Measurements from ENCODE around the gene ARL8A. TPM values are rescaled to one million over a fixed set of nuclear protein-coding genes. Genes with fewer than 3 reads are reported as not detected.

Gene ARL8A
- total and polyA plus RNA-seq, 8 donors, result 34.3 to 112 (median 43.3) TPM

DNA sequence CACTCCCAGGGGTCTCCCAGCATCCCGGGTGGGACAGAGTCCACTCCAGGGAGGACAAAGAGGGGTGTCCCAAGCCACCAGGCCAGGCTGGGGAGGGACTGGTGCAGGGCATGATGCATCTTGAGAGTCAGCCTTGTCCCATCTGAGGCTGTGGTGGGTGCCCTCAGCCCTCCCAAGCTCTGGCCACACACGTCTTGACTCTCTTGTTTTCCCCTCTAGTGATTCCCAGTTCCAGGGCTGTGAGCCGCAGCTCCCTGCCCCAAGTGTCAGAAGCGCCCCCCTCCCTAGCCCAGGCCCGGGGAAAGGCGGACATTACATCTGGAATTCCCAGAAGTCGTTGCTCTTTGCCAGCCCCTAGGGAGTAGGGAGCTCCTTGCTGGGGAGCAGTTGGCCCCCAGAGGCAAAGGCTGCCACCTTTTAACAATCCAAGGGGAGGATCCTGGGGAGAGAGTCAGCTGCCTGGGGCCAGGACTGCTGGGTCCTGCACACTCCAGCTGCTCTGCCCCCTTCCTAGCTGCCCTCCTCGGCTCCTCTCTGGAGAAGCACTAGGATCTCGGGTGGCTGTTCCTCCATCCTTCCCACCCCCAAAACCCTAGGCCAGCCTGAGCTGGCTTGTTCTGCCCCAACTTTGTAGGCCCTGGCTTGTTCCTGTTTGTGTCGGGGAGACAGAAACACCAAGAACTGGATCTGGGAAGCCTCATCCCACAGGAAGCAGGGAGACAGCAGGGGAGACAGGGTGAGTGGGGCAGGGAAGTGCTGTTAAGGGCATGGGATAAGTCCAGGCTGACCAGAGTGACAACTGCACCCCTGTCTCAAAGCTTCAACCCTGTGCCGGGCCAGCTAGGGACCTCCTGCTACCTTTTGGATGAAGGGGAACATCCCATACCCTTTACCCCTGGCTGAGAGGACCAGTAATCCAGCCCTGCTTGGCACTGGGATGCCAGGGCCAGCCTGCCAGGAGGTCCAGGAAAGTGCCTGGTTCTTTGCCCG is 19.0 kb upstream of the ARL8A start:
- intact Hi-C loops (cut with DNase I), result no loop called here
- H3K4me1 ChIP-seq, result peaks cover 5 to 58% of the 10 kb centered on the region in 2 donors
- DNase-seq (no peak), ATAC-seq (no peak)
- no peaks in the 10 kb centered on the region for H3K9me3 ChIP-seq
- H3K27me3 ChIP-seq, result no peaks in the 10 kb centered on the region
- TF ChIP-seq, protein P1, sequence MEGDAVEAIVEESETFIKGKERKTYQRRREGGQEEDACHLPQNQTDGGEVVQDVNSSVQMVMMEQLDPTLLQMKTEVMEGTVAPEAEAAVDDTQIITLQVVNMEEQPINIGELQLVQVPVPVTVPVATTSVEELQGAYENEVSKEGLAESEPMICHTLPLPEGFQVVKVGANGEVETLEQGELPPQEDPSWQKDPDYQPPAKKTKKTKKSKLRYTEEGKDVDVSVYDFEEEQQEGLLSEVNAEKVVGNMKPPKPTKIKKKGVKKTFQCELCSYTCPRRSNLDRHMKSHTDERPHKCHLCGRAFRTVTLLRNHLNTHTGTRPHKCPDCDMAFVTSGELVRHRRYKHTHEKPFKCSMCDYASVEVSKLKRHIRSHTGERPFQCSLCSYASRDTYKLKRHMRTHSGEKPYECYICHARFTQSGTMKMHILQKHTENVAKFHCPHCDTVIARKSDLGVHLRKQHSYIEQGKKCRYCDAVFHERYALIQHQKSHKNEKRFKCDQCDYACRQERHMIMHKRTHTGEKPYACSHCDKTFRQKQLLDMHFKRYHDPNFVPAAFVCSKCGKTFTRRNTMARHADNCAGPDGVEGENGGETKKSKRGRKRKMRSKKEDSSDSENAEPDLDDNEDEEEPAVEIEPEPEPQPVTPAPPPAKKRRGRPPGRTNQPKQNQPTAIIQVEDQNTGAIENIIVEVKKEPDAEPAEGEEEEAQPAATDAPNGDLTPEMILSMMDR (IDR thresholded peaks at IDR 0.05), result no peak
- no peak overlapping the region for H3K4me3 ChIP-seq
- no peak overlapping the region for H3K27ac ChIP-seq
- H3K36me3 ChIP-seq, result no peaks in the 10 kb centered on the region

GRCh38 chr1:202162418-202163280 is 18.1 kb upstream of the ARL8A start:
- intact Hi-C loops (cut with DNase I), result no loop called here
- DNase-seq, result no peak
- no peak for ATAC-seq
- TF ChIP-seq, protein P1 (IDR thresholded peaks at IDR 0.05), result no peak
- H3K9me3 ChIP-seq, result no peaks in the 10 kb centered on the region
- H3K27ac ChIP-seq, result peak overlapping the region in 1 of 2 donors; percentile 80
- no peaks in the 10 kb centered on the region for H3K36me3 ChIP-seq
- peaks cover 0 to 67% of the 10 kb centered on the region in 2 donors for H3K4me1 ChIP-seq
- H3K27me3 ChIP-seq, result no peaks in the 10 kb centered on the region
- H3K4me3 ChIP-seq, result no peak overlapping the region

DNA sequence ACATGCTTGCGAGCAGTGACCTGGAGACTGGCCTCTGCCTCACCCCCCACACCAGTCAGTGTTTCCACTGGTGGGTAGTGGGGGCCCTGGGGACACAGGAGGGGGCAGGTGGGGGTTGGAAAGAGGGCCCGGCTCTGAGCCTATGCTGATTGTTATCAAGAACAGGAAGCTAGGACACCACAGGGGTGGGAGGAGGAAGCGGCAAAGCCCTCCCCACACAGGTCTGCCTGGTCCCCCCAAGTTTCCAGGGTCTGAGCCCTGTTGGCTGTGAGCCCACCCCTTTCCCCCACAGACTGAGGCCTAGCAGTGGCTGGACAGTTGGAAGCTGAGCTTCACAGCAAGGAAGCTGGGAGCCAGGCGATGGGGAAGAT is 17.5 kb upstream of the ARL8A start:
- Histone ChIP-seq H3K27ac (peak overlapping the region in 1 of 2 donors; percentile 80), H3K36me3 (peaks cover 0 to under 1% of the 10 kb centered on the region in 2 donors), H3K27me3 (no peaks in the 10 kb centered on the region), H3K4me1 (peaks cover 0 to 72% of the 10 kb centered on the region in 2 donors), H3K9me3 (no peaks in the 10 kb centered on the region), H3K4me3 (peak overlapping the region in 1 of 2 donors; percentile 51)
- TF ChIP-seq, protein P1 (IDR thresholded peaks at IDR 0.05), result no peak
- ATAC-seq (no peak), DNase-seq (no peak)
- intact Hi-C loops (cut with DNase I), result no loop called here

DNA sequence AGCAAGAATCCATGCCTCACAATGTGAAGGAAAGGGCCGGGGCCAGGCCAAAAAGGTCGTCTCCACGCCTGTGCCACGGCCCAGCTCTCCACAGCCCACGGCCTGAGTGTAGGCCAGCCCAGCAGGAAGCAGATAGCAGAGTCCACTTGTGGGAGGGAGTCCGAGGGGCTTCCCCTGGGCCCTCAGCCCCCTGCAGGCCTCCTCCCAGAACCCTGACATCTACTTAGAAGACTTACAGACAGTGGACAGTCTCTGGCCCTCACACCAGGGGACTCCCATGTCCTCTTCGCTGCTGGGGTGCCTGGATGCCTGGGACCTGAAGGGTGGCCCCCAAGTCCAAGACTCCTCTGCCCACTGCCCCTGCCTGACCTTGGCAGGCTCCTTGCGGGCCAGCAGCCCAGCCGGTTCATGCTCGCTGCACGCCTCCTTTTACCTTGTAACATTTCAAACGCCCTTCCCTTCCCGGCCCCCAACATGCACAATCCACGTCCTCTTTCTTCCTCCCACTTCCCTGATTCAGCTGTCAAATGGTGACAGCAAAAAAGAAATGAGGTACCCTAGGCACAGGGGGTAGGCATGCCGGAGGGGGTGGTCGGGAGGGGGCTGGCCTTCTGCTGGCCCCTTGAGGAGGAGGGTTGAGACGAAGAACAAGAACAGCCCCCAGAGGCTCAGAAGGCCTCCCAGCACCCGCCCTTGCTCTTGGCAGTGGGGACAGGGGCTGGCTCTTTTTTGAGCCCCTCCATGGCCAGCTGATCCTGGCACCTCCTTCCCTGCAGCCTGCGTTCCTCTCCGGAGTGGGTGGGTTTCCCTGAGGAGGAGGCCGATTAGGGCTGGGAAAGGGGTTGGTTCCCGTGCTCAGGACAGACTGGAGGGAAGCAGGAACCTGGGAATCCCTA is 16.9 kb upstream of the ARL8A start:
- ATAC-seq, result peak; percentile 9
- Histone ChIP-seq H3K4me1 (peaks cover 0 to 73% of the 10 kb centered on the region in 2 donors), H3K27me3 (no peaks in the 10 kb centered on the region), H3K9me3 (no peaks in the 10 kb centered on the region), H3K4me3 (peak overlapping the region in 1 of 2 donors; percentile 51), H3K27ac (peak overlapping the region in 1 of 2 donors; percentile 80), H3K36me3 (peaks cover 0 to 7% of the 10 kb centered on the region in 2 donors)
- no peak for DNase-seq
- intact Hi-C loops (cut with DNase I), result no loop called here
- TF ChIP-seq, protein P1 (IDR thresholded peaks at IDR 0.05), result no peak

Data from left lung (tissue), 10 donors.